Breast epithelium (tissue), 3 donors: Measurements from ENCODE around the gene AFF4.

Experiments used
- CTCF ChIP-seq, 3 donors: fragments of 450-650 bp; IDR thresholded peaks; one replicate each; pipeline ENCODE4 v1.5.1; 2016 to 2017; ENCODE audit warnings: antibody characterized with exemption in 3 of 3, mild to moderate bottlenecking in 3 of 3, moderate library complexity in 3 of 3
- POLR2A ChIP-seq: fragments of 450-650 bp; IDR thresholded peaks from one replicate; pipeline ENCODE4 v1.6.1; 2016; ENCODE audit warnings: antibody characterized with exemption, mild to moderate bottlenecking, moderate library complexity

- TF ChIP-seq CTCF (IDR thresholded peaks at IDR 0.05): no peak
- no peak for TF ChIP-seq POLR2A
Measured at GRCh38 chr5:132837868-132838267, 125.6 kb downstream of the AFF4 start.
